Measurements from ENCODE around the gene FREM2.

FREM2 gene

GRCh38 chr13:38830442-38831045 is 143.7 kb downstream of the FREM2 start:
- no peak for FAIRE-seq

- no peak for FAIRE-seq
These were observed 157.7 kb downstream of the FREM2 start for GRCh38 chr13:38844581-38844980.

DNA sequence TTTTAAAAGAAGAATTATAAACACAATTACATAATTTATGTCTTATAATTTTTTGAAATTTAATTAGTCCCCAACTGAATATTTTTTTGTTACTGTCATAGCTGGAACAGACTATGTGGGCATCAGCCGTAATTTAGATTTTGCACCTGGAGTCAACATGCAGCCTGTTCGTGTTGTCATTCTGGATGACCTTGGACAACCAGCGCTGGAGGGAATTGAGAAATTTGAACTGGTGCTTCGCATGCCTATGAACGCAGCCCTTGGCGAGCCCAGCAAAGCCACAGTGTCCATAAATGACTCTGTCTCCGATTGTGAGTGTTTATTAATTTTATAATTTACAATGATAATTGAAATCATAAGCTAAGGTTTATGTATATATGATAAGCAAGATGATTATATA is 161.5 kb downstream of the FREM2 start:
- no peak for FAIRE-seq

DNA sequence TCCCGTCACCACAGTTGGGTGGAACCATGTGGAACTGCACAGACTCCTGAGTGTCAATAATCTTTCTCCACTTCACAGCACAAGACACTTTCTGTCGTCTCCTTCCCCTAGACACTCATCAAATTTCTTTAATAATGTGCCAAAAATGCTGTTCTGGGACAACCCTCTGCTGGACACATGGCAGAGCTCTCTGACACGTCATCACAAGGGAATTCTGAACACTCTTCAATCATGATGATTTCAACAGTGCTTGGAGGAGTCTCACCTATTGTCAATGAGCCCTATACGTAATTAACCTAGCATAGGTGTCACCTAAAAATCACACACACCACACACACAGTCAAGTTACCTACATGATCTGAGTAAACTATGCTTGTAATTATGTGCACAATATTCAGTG is 162.4 kb downstream of the FREM2 start:
- no peak for FAIRE-seq

DNA sequence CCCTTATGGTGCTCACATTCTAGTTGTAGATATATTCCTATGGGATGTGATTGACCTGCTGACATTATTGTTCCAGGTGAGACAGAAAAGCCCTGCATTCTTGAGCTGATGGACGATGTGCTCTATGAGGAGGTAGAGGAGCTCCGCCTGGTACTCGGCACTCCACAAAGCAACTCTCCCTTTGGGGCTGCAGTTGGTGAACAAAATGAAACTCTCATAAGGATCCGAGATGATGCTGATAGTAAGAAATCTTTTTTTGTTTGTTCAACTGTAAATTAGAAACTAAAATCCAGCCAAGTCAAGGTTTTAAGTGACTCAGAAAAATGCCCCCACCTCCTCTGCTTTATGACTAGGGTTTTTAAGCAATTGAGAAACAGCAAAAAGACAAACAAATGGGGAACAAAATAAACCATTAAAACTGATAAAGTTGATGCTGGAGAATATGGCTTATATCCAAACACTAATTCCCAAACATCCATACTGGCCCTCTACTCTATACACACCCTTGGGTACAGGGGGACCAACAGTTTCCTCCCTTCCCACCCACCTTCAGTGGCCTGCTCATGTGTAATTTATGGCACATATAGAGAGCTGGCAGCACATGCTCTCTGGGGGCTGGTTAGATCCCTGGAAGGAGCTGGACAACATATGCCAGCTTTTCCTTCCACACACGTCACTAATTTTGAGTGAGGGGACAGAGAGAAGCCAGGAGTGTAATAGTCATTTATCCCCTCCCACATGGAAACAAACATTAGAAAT is 164.2 kb downstream of the FREM2 start:
- FAIRE-seq, result no peak

DNA sequence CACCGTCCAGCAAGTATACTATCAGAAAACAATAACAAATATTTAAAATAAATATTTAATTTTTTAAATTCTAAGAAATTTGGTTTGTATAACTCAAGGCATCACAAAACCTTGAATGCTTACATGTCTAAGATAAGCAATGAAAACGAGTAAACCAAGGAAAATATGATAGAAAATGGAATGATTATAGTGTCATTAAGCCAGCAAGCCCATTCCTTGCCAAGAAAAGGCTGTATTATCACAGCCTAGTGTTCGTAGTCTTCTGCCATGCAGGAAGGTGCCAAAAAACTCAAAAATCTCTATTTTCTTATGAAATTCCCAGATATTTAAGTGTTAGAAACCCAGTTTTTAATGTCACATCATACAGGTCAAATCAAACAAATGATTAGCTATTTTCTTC is 167.3 kb downstream of the FREM2 start:
- no peak for FAIRE-seq

GRCh38 chr13:38856065-38856464 is 169.2 kb downstream of the FREM2 start:
- no peak for FAIRE-seq

- FAIRE-seq, result no peak
These were observed 175.6 kb downstream of the FREM2 start for GRCh38 chr13:38862443-38862842.

GRCh38 chr13:38863536-38863935 is 176.7 kb downstream of the FREM2 start:
- FAIRE-seq, result no peak

- no peak for FAIRE-seq
These were observed 179.8 kb downstream of the FREM2 start for GRCh38 chr13:38866649-38867048.

DNA sequence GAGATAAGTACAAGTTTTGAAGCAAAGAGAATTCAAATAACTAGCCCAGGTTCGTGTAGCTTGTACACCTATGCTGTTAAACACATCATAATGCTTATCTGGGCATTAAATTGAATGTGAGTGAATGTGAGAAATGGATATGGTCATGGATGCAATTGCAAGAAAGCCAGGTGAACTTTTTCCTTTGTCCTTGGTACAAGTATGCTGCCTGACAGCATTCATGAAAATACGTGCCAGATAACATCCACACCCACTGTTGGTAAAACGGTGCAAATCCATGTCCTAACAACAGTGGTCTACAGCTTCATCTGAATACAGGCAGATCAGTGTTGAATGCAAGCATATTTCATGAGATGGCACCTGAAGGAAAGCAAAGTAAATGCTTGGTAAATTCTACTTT is 181.5 kb downstream of the FREM2 start:
- no peak for FAIRE-seq

GRCh38 chr13:38868870-38869269 is 182.0 kb downstream of the FREM2 start:
- FAIRE-seq, result no peak

- FAIRE-seq, result peak; percentile 18
These were observed 184.4 kb downstream of the FREM2 start for GRCh38 chr13:38871275-38871674.

GRCh38 chr13:38872693-38873092 is 185.8 kb downstream of the FREM2 start:
- FAIRE-seq, result no peak

GRCh38 chr13:38875186-38875875 is 188.5 kb downstream of the FREM2 start:
- no peak for FAIRE-seq

GRCh38 chr13:38879278-38879677 is 192.4 kb downstream of the FREM2 start:
- FAIRE-seq, result peak; percentile 62

GRCh38 chr13:38879786-38880185 is 192.9 kb downstream of the FREM2 start:
- no peak for FAIRE-seq

DNA sequence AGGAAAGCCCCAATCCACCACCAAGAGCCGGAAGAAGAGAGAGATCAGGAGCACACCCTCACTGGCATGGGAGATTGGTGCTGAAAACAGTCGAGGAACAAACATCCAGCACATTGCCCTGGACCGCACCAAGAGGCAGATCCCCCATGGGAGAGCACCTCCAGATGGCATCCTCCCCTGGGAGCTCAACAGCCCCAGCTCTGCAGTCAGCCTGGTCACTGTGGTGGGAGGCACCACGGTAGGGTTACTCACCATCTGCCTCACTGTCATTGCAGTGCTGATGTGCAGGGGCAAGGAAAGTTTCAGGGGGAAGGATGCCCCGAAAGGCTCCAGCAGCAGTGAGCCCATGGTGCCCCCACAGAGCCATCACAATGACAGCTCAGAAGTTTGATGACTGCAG is 193.5 kb downstream of the FREM2 start:
- no peak for FAIRE-seq

DNA sequence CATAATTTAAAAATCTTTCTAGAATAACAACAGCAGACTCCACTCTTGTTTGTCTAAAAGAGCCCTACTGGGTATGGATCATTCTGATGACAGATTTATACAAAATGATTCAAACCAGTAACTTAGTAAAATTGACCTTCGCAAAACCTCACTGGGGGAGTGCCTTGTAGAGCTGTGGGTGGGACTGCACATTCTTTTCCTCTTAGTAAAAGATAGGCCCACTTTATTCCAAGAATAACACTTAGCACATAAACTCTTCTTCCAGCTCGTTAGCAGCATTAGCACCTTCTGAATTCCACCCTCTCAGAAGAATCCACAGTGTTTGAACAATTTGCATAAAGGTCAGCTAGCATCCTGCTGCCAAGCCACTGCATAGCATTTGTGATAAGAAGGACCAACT is 196.9 kb downstream of the FREM2 start:
- no peak for FAIRE-seq

- FAIRE-seq, result no peak
These were observed 201.4 kb downstream of the FREM2 start for GRCh38 chr13:38888309-38888708.

GRCh38 chr13:38895075-38895474 is 208.2 kb downstream of the FREM2 start:
- no peak for FAIRE-seq

DNA sequence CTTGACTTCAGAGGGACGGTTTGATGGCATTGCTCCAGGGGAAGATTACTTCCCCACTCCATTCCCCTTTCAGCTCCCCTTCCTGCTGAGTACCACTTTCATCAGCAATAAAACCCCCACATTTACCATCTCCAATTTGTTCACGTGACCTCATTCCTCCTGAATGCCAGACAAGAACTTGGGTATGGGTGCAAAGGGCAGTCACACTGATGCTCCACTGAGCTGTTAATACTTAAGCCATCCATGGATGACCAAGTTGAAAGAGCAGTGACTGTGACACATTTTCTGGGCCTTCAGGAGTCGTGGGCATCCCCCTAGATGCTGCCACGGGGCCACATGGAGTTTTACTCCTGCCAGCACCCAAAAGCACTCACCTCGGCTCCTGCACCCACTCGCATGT is 210.6 kb downstream of the FREM2 start:
- FAIRE-seq, result no peak

- no peak for FAIRE-seq
These were observed 211.6 kb downstream of the FREM2 start for GRCh38 chr13:38898481-38898880.

GRCh38 chr13:38899571-38899970 is 212.7 kb downstream of the FREM2 start:
- FAIRE-seq, result no peak

Measured in endometrium (tissue), 2 donors.